ENCODE results near the gene DEF6. TPM values are rescaled to one million over a fixed set of nuclear protein-coding genes. Genes with fewer than 3 reads are reported as not detected.
A peak's percentile ranks its signal among the peaks of the same experiment; 100 is the strongest.

DEF6 gene
- total RNA-seq, 1 donor from 2014 or later = 21.5 TPM

GRCh38 chr6:35311390-35312075, 13.9 kb downstream of the DEF6 start:
- Histone ChIP-seq H3K9me3 (no peaks in the 10 kb centered on the region), H3K4me1 (peaks cover 21% of the 10 kb centered on the region), H3K36me3 (no peaks in the 10 kb centered on the region), H3K27me3 (ENCODE audit: low read depth) (no peaks in the 10 kb centered on the region), H3K4me3 (no peak overlapping the region), H3K27ac (peak overlapping the region; percentile 67)
- intact Hi-C loops (cut with DNase I) = no loop called here
- no peak for DNase-seq
- ATAC-seq = peak; percentile 38 to 42
- TF ChIP-seq CTCF (IDR thresholded peaks at IDR 0.05) = no peak

GRCh38 chr6:35312076-35312800, 14.6 kb downstream of the DEF6 start:
- Histone ChIP-seq H3K27me3 (ENCODE audit: low read depth) (no peaks in the 10 kb centered on the region), H3K4me3 (no peak overlapping the region), H3K9me3 (no peaks in the 10 kb centered on the region), H3K27ac (peak overlapping the region; percentile 67), H3K36me3 (no peaks in the 10 kb centered on the region), H3K4me1 (peaks cover 21% of the 10 kb centered on the region)
- intact Hi-C loops (cut with DNase I) = no loop called here
- DNase-seq = no peak
- no peak for TF ChIP-seq CTCF (IDR thresholded peaks at IDR 0.05)
- no peak for ATAC-seq

GRCh38 chr6:35312807-35313206, 15.2 kb downstream of the DEF6 start:
- H3K36me3 ChIP-seq = no peaks in the 10 kb centered on the region
- H3K9me3 ChIP-seq = no peaks in the 10 kb centered on the region
- intact Hi-C loops (cut with DNase I) = no loop called here
- H3K4me3 ChIP-seq = no peak overlapping the region
- ATAC-seq (no peak), DNase-seq (no peak)
- no peak overlapping the region for H3K27ac ChIP-seq
- H3K27me3 ChIP-seq (ENCODE audit: low read depth) = no peaks in the 10 kb centered on the region
- TF ChIP-seq CTCF (IDR thresholded peaks at IDR 0.05) = no peak
- H3K4me1 ChIP-seq = peaks cover 21% of the 10 kb centered on the region

- intact Hi-C loops (cut with DNase I) = no loop called here
Measured at GRCh38 chr6:35317483-35318195, 20.0 kb downstream of the DEF6 start.

More at GRCh38 chr6:35317483-35318195, 20.0 kb downstream of the DEF6 start:
- DNase-seq = no peak
- Histone ChIP-seq H3K4me3 (peak overlapping the region; percentile 61), H3K4me1 (peaks cover 9% of the 10 kb centered on the region), H3K27me3 (ENCODE audit: low read depth) (no peaks in the 10 kb centered on the region), H3K9me3 (no peaks in the 10 kb centered on the region), H3K36me3 (peaks cover 24% of the 10 kb centered on the region), H3K27ac (no peak overlapping the region)
- peak; percentile 35 to 44 for ATAC-seq
- TF ChIP-seq CTCF (IDR thresholded peaks at IDR 0.05) = no peak

Measured in lower lobe of right lung (tissue), 2 donors.